Caco-2 (cell line): ENCODE data around the gene RFLNA. TPM values are rescaled to one million over a fixed set of nuclear protein-coding genes. Genes with fewer than 3 reads are reported as not detected.

ENCODE experiments used
- BruUV-seq: library from RNA; stranded (reverse); fragments of 400-500 nt; replicated peaks from 2 replicates; lab custom pipeline; 2021; lab: Mats Ljungman, UMichigan
- CTCF ChIA-PET: fragments of 300-600 bp; sonication (Branson Sonifier 250); formaldehyde crosslinking; loops from one replicate; lab custom pipeline; 2022; ENCODE audit warnings: antibody characterized with exemption; lab: Charles Lee
- POLR2A ChIA-PET: fragments of 300-600 bp; sonication (Branson Sonifier 250); formaldehyde crosslinking; loops from one replicate; lab custom pipeline; 2022; ENCODE audit warnings: antibody characterized with exemption; lab: Charles Lee
- DNase-seq, 2 experiments: peaks; one replicate each; pipeline versions ENCODE4 v3.0.0 to v3.0.0-alpha.2; 2020 to 2022
- H3K27me3 ChIP-seq: replicated peaks from 2 replicates; pipeline ENCODE4 v1.6.0; 2011; ENCODE audit warnings: low read length; ENCODE audit not compliant: control insufficient read depth, insufficient read depth
- H3K36me3 ChIP-seq: 2 replicates; pipeline ENCODE4 v1.5.1; 2011; ENCODE audit warnings: low read length; ENCODE audit not compliant: control insufficient read depth, insufficient read depth
- H3K4me1 ChIP-seq: fragments of 250-450 bp; sonication (Bioruptor Pico); 2 replicates; pipeline ENCODE4 v1.5.1; 2020; ENCODE audit warnings: mild to moderate bottlenecking
- H3K4me3 ChIP-seq: 2 replicates; pipeline ENCODE4 v1.5.1; 2011; ENCODE audit warnings: low read depth, mild to moderate bottlenecking, control low read depth, low read length
- H3K9me3 ChIP-seq: fragments of 250-450 bp; sonication (Bioruptor Pico); 2 replicates; pipeline ENCODE4 v1.5.1; 2020; ENCODE audit warnings: mild to moderate bottlenecking, moderate library complexity
- H3K27ac Mint-ChIP-seq: one replicate; pipeline ENCODE4 v1.8.0; 2022; ENCODE audit warnings: mixed read lengths; ENCODE audit not compliant: unreplicated experiment
- H3K27me3 Mint-ChIP-seq: one replicate; pipeline ENCODE4 v1.8.0; 2022; ENCODE audit warnings: mixed read lengths; ENCODE audit not compliant: insufficient read depth, unreplicated experiment
- H3K36me3 Mint-ChIP-seq: one replicate; pipeline ENCODE4 v1.8.0; 2022; ENCODE audit warnings: mild to moderate bottlenecking, mixed read lengths; ENCODE audit not compliant: insufficient read depth, unreplicated experiment
- H3K4me1 Mint-ChIP-seq: one replicate; pipeline ENCODE4 v1.8.0; 2022; ENCODE audit warnings: low read depth, mixed read lengths; ENCODE audit not compliant: unreplicated experiment
- H3K4me3 Mint-ChIP-seq: one replicate; pipeline ENCODE4 v1.8.0; 2022; ENCODE audit warnings: mild to moderate bottlenecking, moderate library complexity, mixed read lengths; ENCODE audit not compliant: unreplicated experiment
- H3K9me3 Mint-ChIP-seq: one replicate; pipeline ENCODE4 v1.8.0; 2022; ENCODE audit warnings: mixed read lengths; ENCODE audit not compliant: unreplicated experiment
- intact Hi-C: fragments of 100-400 bp; cut with micrococcal nuclease; formaldehyde crosslinking; loops from one replicate; pipeline ENCODE4 v1.10.0; 2022; ENCODE audit not compliant: unreplicated experiment
- total RNA-seq: library from RNA; stranded (reverse); gene quantifications from 2 replicates; pipeline ENCODE4 v1.2.3, GENCODE V29; 2022
- TF ChIP-seq, protein P1 (sequence below), 2 experiments: fragments of 200-600 bp in 1 of 2; IDR thresholded peaks; 1 replicate in 1 of 2; 2 replicates in 1 of 2; pipeline versions ENCODE4 v1.5.1 to v1.8.0; 2011 to 2022; ENCODE audit warnings: antibody characterized with exemption in 1 of 2, control low read depth in 1 of 2, inconsistent platforms in 1 of 2, low read depth in 1 of 2, low read length in 1 of 2, mild to moderate bottlenecking in 1 of 2, moderate library complexity in 1 of 2; ENCODE audit not compliant: insufficient read depth in 1 of 2, severe bottlenecking in 1 of 2, unreplicated experiment in 1 of 2

RFLNA gene
- total RNA-seq, 1 experiment from 2014 or later = 15.4 TPM

- ChIA-PET POLR2A (no interaction called here), CTCF (no interaction called here)
- peak overlapping the region; percentile 55 for H3K27ac Mint-ChIP-seq
- peaks cover 28% of the 10 kb centered on the region for H3K4me1 Mint-ChIP-seq
- H3K4me1 ChIP-seq = peaks cover 30% of the 10 kb centered on the region
- intact Hi-C loops = no loop called here
- H3K4me3 Mint-ChIP-seq = peak overlapping the region; percentile 71
- peak; percentile 51 to 70 for DNase-seq
- no peaks in the 10 kb centered on the region for H3K9me3 Mint-ChIP-seq
- BruUV-seq = no TSS peak
- H3K27me3 Mint-ChIP-seq = no peaks in the 10 kb centered on the region
- H3K27me3 ChIP-seq = no peaks in the 10 kb centered on the region
- no peaks in the 10 kb centered on the region for H3K9me3 ChIP-seq
- H3K36me3 ChIP-seq = peaks cover 3% of the 10 kb centered on the region
- no peaks in the 10 kb centered on the region for H3K36me3 Mint-ChIP-seq
- TF ChIP-seq, protein P1, sequence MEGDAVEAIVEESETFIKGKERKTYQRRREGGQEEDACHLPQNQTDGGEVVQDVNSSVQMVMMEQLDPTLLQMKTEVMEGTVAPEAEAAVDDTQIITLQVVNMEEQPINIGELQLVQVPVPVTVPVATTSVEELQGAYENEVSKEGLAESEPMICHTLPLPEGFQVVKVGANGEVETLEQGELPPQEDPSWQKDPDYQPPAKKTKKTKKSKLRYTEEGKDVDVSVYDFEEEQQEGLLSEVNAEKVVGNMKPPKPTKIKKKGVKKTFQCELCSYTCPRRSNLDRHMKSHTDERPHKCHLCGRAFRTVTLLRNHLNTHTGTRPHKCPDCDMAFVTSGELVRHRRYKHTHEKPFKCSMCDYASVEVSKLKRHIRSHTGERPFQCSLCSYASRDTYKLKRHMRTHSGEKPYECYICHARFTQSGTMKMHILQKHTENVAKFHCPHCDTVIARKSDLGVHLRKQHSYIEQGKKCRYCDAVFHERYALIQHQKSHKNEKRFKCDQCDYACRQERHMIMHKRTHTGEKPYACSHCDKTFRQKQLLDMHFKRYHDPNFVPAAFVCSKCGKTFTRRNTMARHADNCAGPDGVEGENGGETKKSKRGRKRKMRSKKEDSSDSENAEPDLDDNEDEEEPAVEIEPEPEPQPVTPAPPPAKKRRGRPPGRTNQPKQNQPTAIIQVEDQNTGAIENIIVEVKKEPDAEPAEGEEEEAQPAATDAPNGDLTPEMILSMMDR (IDR thresholded peaks at IDR 0.05; ENCODE audit: insufficient read depth in 1 of 2, low read depth in 1 of 2, low read length in 1 of 2, severe bottlenecking in 1 of 2, unreplicated experiment in 1 of 2) = no peak
- no peak overlapping the region for H3K4me3 ChIP-seq
Observed at GRCh38 chr12:124293286-124294003, 1.4 kb upstream of the RFLNA start.

DNA sequence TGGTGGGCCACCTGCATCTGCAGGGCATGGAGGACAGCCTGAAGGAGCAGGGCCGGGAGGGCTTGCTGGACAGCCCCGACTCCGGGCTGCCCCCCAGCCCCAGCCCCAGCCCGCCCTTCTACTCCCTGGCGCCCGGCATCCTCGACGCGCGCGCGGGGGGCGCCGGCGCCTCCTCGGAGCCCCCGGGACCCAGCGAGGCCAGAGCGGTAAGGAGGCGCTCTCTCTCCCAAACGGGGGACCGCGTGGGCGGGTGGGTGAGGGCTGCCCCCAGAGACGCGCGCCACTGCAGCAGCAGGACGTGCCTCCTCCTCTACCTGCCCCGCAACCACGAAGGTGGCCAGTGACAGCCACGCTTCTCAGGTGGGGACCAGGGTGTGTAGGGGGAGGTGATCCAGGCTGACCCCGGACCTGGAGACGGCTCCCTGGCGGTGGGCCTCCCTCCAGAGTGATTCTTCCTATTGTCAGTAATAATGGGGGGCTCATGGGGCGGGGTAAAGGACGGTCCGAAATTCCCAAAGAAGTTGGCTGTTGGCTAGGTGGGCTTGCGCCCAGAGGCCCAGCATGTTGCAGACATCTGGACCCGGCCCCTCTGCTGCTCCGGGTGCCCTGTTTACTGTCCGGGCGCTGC, 652 bp downstream of the RFLNA start:
- Mint-ChIP-seq H3K4me3 (peak overlapping the region; percentile 80), H3K9me3 (no peaks in the 10 kb centered on the region), H3K36me3 (no peaks in the 10 kb centered on the region), H3K27me3 (no peaks in the 10 kb centered on the region), H3K4me1 (peaks cover 22% of the 10 kb centered on the region), H3K27ac (peak overlapping the region; percentile 39)
- CTCF ChIA-PET = interaction anchor here (0.7 kb wide), 1 partner anchor 52 kb away, joined by 4 read pairs; no protein-coding TSS in a partner anchor
- POLR2A ChIA-PET = no interaction called here
- BruUV-seq = no TSS peak
- H3K4me1 ChIP-seq = peaks cover 30% of the 10 kb centered on the region
- no peaks in the 10 kb centered on the region for H3K9me3 ChIP-seq
- DNase-seq = no peak
- H3K27me3 ChIP-seq = no peaks in the 10 kb centered on the region
- peak overlapping the region; percentile 50 for H3K4me3 ChIP-seq
- TF ChIP-seq, protein P1 (IDR thresholded peaks at IDR 0.05; ENCODE audit: insufficient read depth in 1 of 2, low read depth in 1 of 2, low read length in 1 of 2, severe bottlenecking in 1 of 2, unreplicated experiment in 1 of 2) = no peak
- intact Hi-C loops = no loop called here
- peaks cover 6% of the 10 kb centered on the region for H3K36me3 ChIP-seq

DNA sequence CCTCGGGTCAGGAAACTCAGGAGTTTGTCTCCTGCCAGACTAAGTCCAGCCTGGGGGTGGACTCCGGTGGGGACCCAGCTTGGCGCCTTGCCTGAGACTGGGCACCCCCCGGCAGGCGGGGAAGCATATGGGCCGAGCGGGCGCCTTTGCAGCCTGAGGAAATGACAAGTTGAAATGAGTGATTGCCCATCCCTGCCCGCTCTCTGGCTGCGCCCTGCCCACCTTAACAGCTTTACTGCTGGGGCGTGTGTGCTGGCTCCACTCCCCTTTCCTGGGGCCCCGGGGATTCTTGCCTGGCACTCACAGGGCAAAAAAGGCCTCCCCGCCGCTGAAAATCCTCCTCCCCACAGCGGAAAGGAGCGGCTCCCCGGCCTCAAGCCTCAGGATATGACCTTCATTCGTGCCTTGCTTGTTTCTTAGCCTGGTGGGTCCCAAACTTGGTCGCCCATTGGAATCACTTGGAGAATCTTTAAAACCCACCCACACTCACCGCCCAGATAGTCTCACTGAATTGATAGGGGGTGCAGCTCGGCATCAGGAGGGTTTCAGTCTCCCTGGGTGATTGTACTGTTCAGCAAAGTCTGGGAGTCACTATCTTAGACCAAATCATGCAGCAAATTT, 1.5 kb downstream of the RFLNA start:
- H3K4me3 Mint-ChIP-seq = peak overlapping the region; percentile 80
- TF ChIP-seq, protein P1 (IDR thresholded peaks at IDR 0.05; ENCODE audit: insufficient read depth in 1 of 2, low read depth in 1 of 2, low read length in 1 of 2, severe bottlenecking in 1 of 2, unreplicated experiment in 1 of 2) = no peak
- H3K9me3 Mint-ChIP-seq = no peaks in the 10 kb centered on the region
- H3K4me1 Mint-ChIP-seq = peaks cover 22% of the 10 kb centered on the region
- TSS peak; percentile 33 for BruUV-seq
- H3K4me1 ChIP-seq = peaks cover 30% of the 10 kb centered on the region
- no peaks in the 10 kb centered on the region for H3K27me3 ChIP-seq
- H3K36me3 Mint-ChIP-seq = no peaks in the 10 kb centered on the region
- H3K9me3 ChIP-seq = no peaks in the 10 kb centered on the region
- ChIA-PET CTCF (interaction anchor here (0.7 kb wide), 3 partner anchors 18 to 476 kb away, joined by 3 to 4 read pairs (median 4); no protein-coding TSS in a partner anchor), POLR2A (no interaction called here)
- H3K36me3 ChIP-seq = peaks cover 9% of the 10 kb centered on the region
- H3K4me3 ChIP-seq = peak overlapping the region; percentile 50
- H3K27ac Mint-ChIP-seq = peak overlapping the region; percentile 39
- intact Hi-C loops = no loop called here
- no peaks in the 10 kb centered on the region for H3K27me3 Mint-ChIP-seq
- peak in 1 of 2 experiments; percentile 36 for DNase-seq
